ENCODE measurements around the gene EFNA3. TPM values are rescaled to one million over a fixed set of nuclear protein-coding genes. Genes with fewer than 3 reads are reported as not detected.
A peak's percentile ranks its signal among the peaks of the same experiment; 100 is the strongest.

The EFNA3 gene
- total and polyA plus RNA-seq, 9 of the 15 experiments (the other 6 are each of a cell fraction or from before 2014, with no cell fraction given) = 0.59 to 7.9 (median 4.7) TPM

- TF ChIP-seq, protein P1, sequence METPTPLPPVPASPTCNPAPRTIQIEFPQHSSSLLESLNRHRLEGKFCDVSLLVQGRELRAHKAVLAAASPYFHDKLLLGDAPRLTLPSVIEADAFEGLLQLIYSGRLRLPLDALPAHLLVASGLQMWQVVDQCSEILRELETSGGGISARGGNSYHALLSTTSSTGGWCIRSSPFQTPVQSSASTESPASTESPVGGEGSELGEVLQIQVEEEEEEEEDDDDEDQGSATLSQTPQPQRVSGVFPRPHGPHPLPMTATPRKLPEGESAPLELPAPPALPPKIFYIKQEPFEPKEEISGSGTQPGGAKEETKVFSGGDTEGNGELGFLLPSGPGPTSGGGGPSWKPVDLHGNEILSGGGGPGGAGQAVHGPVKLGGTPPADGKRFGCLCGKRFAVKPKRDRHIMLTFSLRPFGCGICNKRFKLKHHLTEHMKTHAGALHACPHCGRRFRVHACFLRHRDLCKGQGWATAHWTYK (CRISPR knock-in tag; IDR thresholded peaks at IDR 0.05) = no peak
- TF ChIP-seq HDAC3 (IDR thresholded peaks at IDR 0.05; ENCODE audit: borderline replicate concordance, partially characterized antibody) (no peak), SNIP1 (IDR thresholded peaks at IDR 0.05; ENCODE audit: low read depth) (no peak), KDM1A (IDR thresholded peaks at IDR 0.05) (no peak), HDAC8 (tag; IDR thresholded peaks at IDR 0.05) (no peak), RBM34 (IDR thresholded peaks at IDR 0.05; ENCODE audit: borderline replicate concordance, insufficient read depth, low read length) (no peak), TCF7L2 (IDR thresholded peaks at IDR 0.05; ENCODE audit: low read depth, low read length) (no peak), RBM15 (IDR thresholded peaks at IDR 0.05; ENCODE audit: insufficient read depth, low read length) (no peak), CCNT2 (IDR thresholded peaks at IDR 0.05; ENCODE audit: borderline replicate concordance, extremely low read depth, insufficient read length, low read depth, low read length) (peak; percentile 78), ZNF175 (CRISPR knock-in tag; IDR thresholded peaks at IDR 0.05; ENCODE audit: low read depth) (peak; percentile 75; the same call in 1 of the 2 replicates), SUPT5H (IDR thresholded peaks at IDR 0.05) (peak; percentile 60), ZBED1 (IDR thresholded peaks at IDR 0.05) (no peak), ETS1 (conservative IDR thresholded peaks at IDR 0.05; ENCODE audit: control insufficient read depth, low read depth, low read length) (no peak), FOXP1 (CRISPR knock-in tag; IDR thresholded peaks at IDR 0.05) (no peak), TAF7 (tag; IDR thresholded peaks at IDR 0.05) (0 out of 2 replicates have a peak, but pooled peaks have one; percentile 48), ZBTB26 (CRISPR knock-in tag; IDR thresholded peaks at IDR 0.05) (no peak), SPI1 (IDR thresholded peaks at IDR 0.05; ENCODE audit: borderline replicate concordance, low read depth, low read length) (0 out of 2 replicates have a peak, but pooled peaks have one; percentile 20), SAP30 (IDR thresholded peaks at IDR 0.05; ENCODE audit: borderline replicate concordance, insufficient read depth, low read depth, low read length, poor library complexity, severe bottlenecking) (no peak), FOXM1 (IDR thresholded peaks at IDR 0.05; ENCODE audit: low read depth) (peak; percentile 58; the same call in 1 of the 2 replicates), FOXM1 (CRISPR knock-in tag; IDR thresholded peaks at IDR 0.05; ENCODE audit: low read depth) (no peak), YY1 (IDR thresholded peaks at IDR 0.05; ENCODE audit: borderline replicate concordance in 1 of 3, control insufficient read depth in 1 of 3, extremely low read depth in 1 of 3, insufficient read depth in 3 of 3, insufficient read length in 1 of 3, insufficient replicate concordance in 2 of 3, low read depth in 1 of 3, low read length in 2 of 3) (no peak), KLF1 (tag; IDR thresholded peaks at IDR 0.05) (peak; percentile 49; the same call in 1 of the 2 replicates), ATF1 (CRISPR knock-in tag; IDR thresholded peaks at IDR 0.05) (no peak), ATF1 (tag; IDR thresholded peaks at IDR 0.05) (peak; percentile 34), ZFX (CRISPR knock-in tag; IDR thresholded peaks at IDR 0.05) (peak; percentile 59), RBM22 (IDR thresholded peaks at IDR 0.05; ENCODE audit: low read depth, low read length, poor library complexity, severe bottlenecking) (peak; percentile 44)
Observed at GRCh38 chr1:155063550-155064110, 15.0 kb upstream of the EFNA3 start, which contains the start of gene EFNA4 (continued).
